SK-N-SH treated with all-trans-retinoic acid at 6 μM for 48 hours (cell line): ENCODE measurements around the gene CFAP58.

Experiments
- ATAC-seq: fragments of 200-7000 bp; cut with Tn5 transposase; 3 replicates; pipeline ENCODE4 v1.9.1; 2020; ENCODE audit warnings: mild to moderate bottlenecking, moderate library complexity
- ARNTL ChIP-seq: fragments of 450-650 bp; formaldehyde crosslinking; IDR thresholded peaks from 2 replicates; pipeline ENCODE4 v1.5.0; 2020; ENCODE audit warnings: low read depth, mild to moderate bottlenecking, moderate library complexity, borderline replicate concordance
- BACH2 ChIP-seq: fragments of 250-450 bp; sonication (Bioruptor Pico); IDR thresholded peaks from 2 replicates; pipeline ENCODE4 v1.9.0; 2021; ENCODE audit warnings: mild to moderate bottlenecking, borderline replicate concordance
- CREB5 ChIP-seq: fragments of 250-450 bp; sonication (Bioruptor Pico); IDR thresholded peaks from 2 replicates; pipeline ENCODE4 v1.5.1; 2020; ENCODE audit warnings: low read depth, mild to moderate bottlenecking, moderate library complexity
- CSDC2 ChIP-seq: fragments of 250-450 bp; sonication (Bioruptor Pico); IDR thresholded peaks from 2 replicates; pipeline ENCODE4 v1.5.0; 2020; ENCODE audit warnings: mild to moderate bottlenecking, moderate library complexity
- CSRNP3 ChIP-seq: fragments of 250-450 bp; sonication (Bioruptor Pico); IDR thresholded peaks from 2 replicates; pipeline ENCODE4 v1.5.1; 2021; ENCODE audit warnings: mild to moderate bottlenecking, moderate library complexity
- GLIS3 ChIP-seq: fragments of 250-450 bp; sonication (Bioruptor Pico); IDR thresholded peaks from 2 replicates; pipeline ENCODE4 v1.5.0; 2020; ENCODE audit warnings: mild to moderate bottlenecking, moderate library complexity
- ISL1 ChIP-seq: fragments of 250-450 bp; sonication (Bioruptor Pico); IDR thresholded peaks from 2 replicates; pipeline ENCODE4 v2.1.2; 2022; ENCODE audit warnings: mild to moderate bottlenecking, moderate library complexity
- OSR1 ChIP-seq: fragments of 250-450 bp; sonication (Bioruptor Pico); IDR thresholded peaks from 2 replicates; pipeline ENCODE4 v1.8.0; 2022; ENCODE audit warnings: moderate library complexity, mild to moderate bottlenecking, inconsistent platforms
- PATZ1 ChIP-seq: fragments of 250-450 bp; sonication (Bioruptor Pico); IDR thresholded peaks from 2 replicates; pipeline ENCODE4 v1.8.0; 2020; ENCODE audit warnings: mild to moderate bottlenecking, moderate library complexity, borderline replicate concordance
- POU6F1 ChIP-seq: fragments of 250-450 bp; sonication (Bioruptor Pico); IDR thresholded peaks from 2 replicates; pipeline ENCODE4 v1.8.0; 2021; ENCODE audit warnings: low read depth, mild to moderate bottlenecking, moderate library complexity, borderline replicate concordance
- PPARA ChIP-seq: fragments of 250-450 bp; sonication (Bioruptor Pico); IDR thresholded peaks from 2 replicates; pipeline ENCODE4 v1.5.0; 2020; ENCODE audit warnings: mild to moderate bottlenecking, borderline replicate concordance
- RARB ChIP-seq: fragments of 250-450 bp; sonication (Bioruptor Pico); IDR thresholded peaks from 2 replicates; pipeline ENCODE4 v1.8.0; 2021; ENCODE audit warnings: mild to moderate bottlenecking, moderate library complexity
- SNAI2 ChIP-seq: fragments of 250-450 bp; sonication (Bioruptor Pico); IDR thresholded peaks from 2 replicates; pipeline ENCODE4 v1.5.0; 2020; ENCODE audit warnings: mild to moderate bottlenecking, moderate library complexity
- TCF4 ChIP-seq: fragments of 250-450 bp; sonication (Bioruptor Pico); IDR thresholded peaks from 2 replicates; pipeline ENCODE4 v1.8.0; 2021; ENCODE audit warnings: mild to moderate bottlenecking, moderate library complexity, borderline replicate concordance
- TOX ChIP-seq: fragments of 250-450 bp; sonication (Bioruptor Pico); IDR thresholded peaks from 2 replicates; pipeline ENCODE4 v1.8.0; 2021; ENCODE audit warnings: mild to moderate bottlenecking, moderate library complexity, borderline replicate concordance
- ZC3H10 ChIP-seq: fragments of 250-450 bp; sonication (Bioruptor Pico); IDR thresholded peaks from 2 replicates; pipeline ENCODE4 v1.5.1; 2021; ENCODE audit warnings: mild to moderate bottlenecking, moderate library complexity
- ZFP3 ChIP-seq: fragments of 250-450 bp; sonication (Bioruptor Pico); IDR thresholded peaks from 2 replicates; pipeline ENCODE4 v1.5.0; 2020; ENCODE audit warnings: mild to moderate bottlenecking, moderate library complexity
- ZNF70 ChIP-seq: fragments of 450-650 bp; formaldehyde crosslinking; IDR thresholded peaks from 2 replicates; pipeline ENCODE4 v1.5.0; 2020; ENCODE audit warnings: mild to moderate bottlenecking, moderate library complexity
- ZNF8 ChIP-seq: fragments of 450-650 bp; formaldehyde crosslinking; IDR thresholded peaks from 2 replicates; pipeline ENCODE4 v1.5.0; 2020; ENCODE audit warnings: mild to moderate bottlenecking, moderate library complexity
- TF ChIP-seq, protein P1 (sequence below): fragments of 250-450 bp; sonication (Bioruptor Pico); IDR thresholded peaks from 2 replicates; pipeline ENCODE4 v1.5.0; 2020; ENCODE audit warnings: mild to moderate bottlenecking, moderate library complexity

The CFAP58 gene

GRCh38 chr10:104332243-104333031 lies 21.2 kb upstream of the CFAP58 start (continued):
- TF ChIP-seq, protein P1, sequence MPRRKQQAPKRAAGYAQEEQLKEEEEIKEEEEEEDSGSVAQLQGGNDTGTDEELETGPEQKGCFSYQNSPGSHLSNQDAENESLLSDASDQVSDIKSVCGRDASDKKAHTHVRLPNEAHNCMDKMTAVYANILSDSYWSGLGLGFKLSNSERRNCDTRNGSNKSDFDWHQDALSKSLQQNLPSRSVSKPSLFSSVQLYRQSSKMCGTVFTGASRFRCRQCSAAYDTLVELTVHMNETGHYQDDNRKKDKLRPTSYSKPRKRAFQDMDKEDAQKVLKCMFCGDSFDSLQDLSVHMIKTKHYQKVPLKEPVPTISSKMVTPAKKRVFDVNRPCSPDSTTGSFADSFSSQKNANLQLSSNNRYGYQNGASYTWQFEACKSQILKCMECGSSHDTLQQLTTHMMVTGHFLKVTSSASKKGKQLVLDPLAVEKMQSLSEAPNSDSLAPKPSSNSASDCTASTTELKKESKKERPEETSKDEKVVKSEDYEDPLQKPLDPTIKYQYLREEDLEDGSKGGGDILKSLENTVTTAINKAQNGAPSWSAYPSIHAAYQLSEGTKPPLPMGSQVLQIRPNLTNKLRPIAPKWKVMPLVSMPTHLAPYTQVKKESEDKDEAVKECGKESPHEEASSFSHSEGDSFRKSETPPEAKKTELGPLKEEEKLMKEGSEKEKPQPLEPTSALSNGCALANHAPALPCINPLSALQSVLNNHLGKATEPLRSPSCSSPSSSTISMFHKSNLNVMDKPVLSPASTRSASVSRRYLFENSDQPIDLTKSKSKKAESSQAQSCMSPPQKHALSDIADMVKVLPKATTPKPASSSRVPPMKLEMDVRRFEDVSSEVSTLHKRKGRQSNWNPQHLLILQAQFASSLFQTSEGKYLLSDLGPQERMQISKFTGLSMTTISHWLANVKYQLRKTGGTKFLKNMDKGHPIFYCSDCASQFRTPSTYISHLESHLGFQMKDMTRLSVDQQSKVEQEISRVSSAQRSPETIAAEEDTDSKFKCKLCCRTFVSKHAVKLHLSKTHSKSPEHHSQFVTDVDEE (CRISPR knock-in tag): no peak
- TF ChIP-seq BACH2 (CRISPR knock-in tag): no peak
- no peak for TF ChIP-seq CSRNP3 (CRISPR knock-in tag)
- TF ChIP-seq, all 23 proteins: peak for 0

DNA sequence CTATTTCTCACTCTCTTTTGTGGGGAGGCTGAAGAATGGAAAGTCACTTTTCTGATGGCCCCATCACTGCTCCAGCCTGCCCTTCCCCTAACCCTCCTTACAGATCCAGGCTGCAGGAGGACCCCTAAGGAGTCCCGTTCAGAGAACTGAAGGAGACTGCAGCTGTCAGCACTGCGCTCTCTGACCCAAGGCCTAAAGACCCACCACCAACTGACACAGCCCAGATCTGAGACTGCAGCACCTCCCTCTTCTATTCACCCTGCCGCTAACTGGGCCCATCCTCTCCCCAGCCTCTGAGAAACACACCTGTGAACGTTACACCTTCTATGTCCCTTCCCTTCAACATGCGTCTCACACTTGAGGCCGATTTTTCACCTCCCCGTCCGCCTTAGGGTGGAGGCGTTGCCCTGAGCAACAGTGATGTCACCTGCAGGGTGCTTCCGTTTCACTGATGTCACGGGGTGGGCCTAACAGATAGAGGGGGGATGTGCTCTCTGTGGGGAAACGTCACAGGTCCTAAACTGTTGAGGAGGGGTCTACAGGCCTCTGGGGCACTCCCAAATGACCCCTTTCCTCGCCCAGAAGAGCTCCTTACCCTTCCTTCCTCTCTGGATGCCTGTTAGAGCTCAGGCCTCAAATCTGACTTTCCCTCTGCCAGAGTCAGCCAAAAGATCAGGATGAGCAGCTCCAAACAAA lies 20.5 kb upstream of the CFAP58 start:
- TF ChIP-seq TOX (CRISPR knock-in tag) (no peak), POU6F1 (CRISPR knock-in tag) (no peak), PPARA (CRISPR knock-in tag) (no peak), ARNTL (CRISPR knock-in tag) (no peak), RARB (CRISPR knock-in tag) (no peak), ZFP3 (CRISPR knock-in tag) (no peak), PATZ1 (CRISPR knock-in tag) (no peak), ZNF70 (no peak), GLIS3 (CRISPR knock-in tag) (no peak), ZC3H10 (CRISPR knock-in tag) (no peak), CSDC2 (CRISPR knock-in tag) (no peak), OSR1 (no peak), TCF4 (no peak), SNAI2 (CRISPR knock-in tag) (no peak), ISL1 (CRISPR knock-in tag) (no peak), CREB5 (CRISPR knock-in tag) (no peak), ZNF8 (CRISPR knock-in tag) (no peak), BACH2 (CRISPR knock-in tag) (no peak), CSRNP3 (CRISPR knock-in tag) (no peak)
- TF ChIP-seq, protein P1 (CRISPR knock-in tag): no peak
- no peak for ATAC-seq
